Caco-2 (cell line): Measurements from ENCODE around the gene RAD51B. TPM values are rescaled to one million over a fixed set of nuclear protein-coding genes. Genes with fewer than 3 reads are reported as not detected.

Experiments used
- BruUV-seq: library from RNA; stranded (reverse); fragments of 400-500 nt; replicated peaks from 2 replicates; lab custom pipeline; 2021; lab: Mats Ljungman, UMichigan
- CTCF ChIA-PET: fragments of 300-600 bp; sonication (Branson Sonifier 250); formaldehyde crosslinking; loops from one replicate; lab custom pipeline; 2022; ENCODE audit warnings: antibody characterized with exemption; lab: Charles Lee
- POLR2A ChIA-PET: fragments of 300-600 bp; sonication (Branson Sonifier 250); formaldehyde crosslinking; loops from one replicate; lab custom pipeline; 2022; ENCODE audit warnings: antibody characterized with exemption; lab: Charles Lee
- DNase-seq, 2 experiments: peaks; one replicate each; pipeline versions ENCODE4 v3.0.0 to v3.0.0-alpha.2; 2020 to 2022
- H3K27me3 ChIP-seq: replicated peaks from 2 replicates; pipeline ENCODE4 v1.6.0; 2011; ENCODE audit warnings: low read length; ENCODE audit not compliant: control insufficient read depth, insufficient read depth
- H3K36me3 ChIP-seq: 2 replicates; pipeline ENCODE4 v1.5.1; 2011; ENCODE audit warnings: low read length; ENCODE audit not compliant: control insufficient read depth, insufficient read depth
- H3K4me1 ChIP-seq: fragments of 250-450 bp; sonication (Bioruptor Pico); 2 replicates; pipeline ENCODE4 v1.5.1; 2020; ENCODE audit warnings: mild to moderate bottlenecking
- H3K4me3 ChIP-seq: 2 replicates; pipeline ENCODE4 v1.5.1; 2011; ENCODE audit warnings: low read depth, mild to moderate bottlenecking, control low read depth, low read length
- H3K9me3 ChIP-seq: fragments of 250-450 bp; sonication (Bioruptor Pico); 2 replicates; pipeline ENCODE4 v1.5.1; 2020; ENCODE audit warnings: mild to moderate bottlenecking, moderate library complexity
- H3K27ac Mint-ChIP-seq: one replicate; pipeline ENCODE4 v1.8.0; 2022; ENCODE audit warnings: mixed read lengths; ENCODE audit not compliant: unreplicated experiment
- H3K27me3 Mint-ChIP-seq: one replicate; pipeline ENCODE4 v1.8.0; 2022; ENCODE audit warnings: mixed read lengths; ENCODE audit not compliant: insufficient read depth, unreplicated experiment
- H3K36me3 Mint-ChIP-seq: one replicate; pipeline ENCODE4 v1.8.0; 2022; ENCODE audit warnings: mild to moderate bottlenecking, mixed read lengths; ENCODE audit not compliant: insufficient read depth, unreplicated experiment
- H3K4me1 Mint-ChIP-seq: one replicate; pipeline ENCODE4 v1.8.0; 2022; ENCODE audit warnings: low read depth, mixed read lengths; ENCODE audit not compliant: unreplicated experiment
- H3K4me3 Mint-ChIP-seq: one replicate; pipeline ENCODE4 v1.8.0; 2022; ENCODE audit warnings: mild to moderate bottlenecking, moderate library complexity, mixed read lengths; ENCODE audit not compliant: unreplicated experiment
- H3K9me3 Mint-ChIP-seq: one replicate; pipeline ENCODE4 v1.8.0; 2022; ENCODE audit warnings: mixed read lengths; ENCODE audit not compliant: unreplicated experiment
- CTCF ChIP-seq, 2 experiments: fragments of 200-600 bp in 1 of 2; IDR thresholded peaks; 1 replicate in 1 of 2; 2 replicates in 1 of 2; pipeline versions ENCODE4 v1.5.1 to v1.8.0; 2011 to 2022; ENCODE audit warnings: antibody characterized with exemption in 1 of 2, control low read depth in 1 of 2, inconsistent platforms in 1 of 2, low read depth in 1 of 2, low read length in 1 of 2, mild to moderate bottlenecking in 1 of 2, moderate library complexity in 1 of 2; ENCODE audit not compliant: insufficient read depth in 1 of 2, severe bottlenecking in 1 of 2, unreplicated experiment in 1 of 2
- intact Hi-C: fragments of 100-400 bp; cut with micrococcal nuclease; formaldehyde crosslinking; loops from one replicate; pipeline ENCODE4 v1.10.0; 2022; ENCODE audit not compliant: unreplicated experiment
- total RNA-seq: library from RNA; stranded (reverse); gene quantifications from 2 replicates; pipeline ENCODE4 v1.2.3, GENCODE V29; 2022

The RAD51B gene
- total RNA-seq, 1 experiment from 2014 or later: 16.7 TPM

GRCh38 chr14:68349900-68350629, 530.5 kb downstream of the RAD51B start:
- DNase-seq: no peak
- peaks cover 12% of the 10 kb centered on the region for H3K4me1 Mint-ChIP-seq
- Histone ChIP-seq H3K36me3 (no peaks in the 10 kb centered on the region), H3K9me3 (peaks cover 12% of the 10 kb centered on the region; the same call in 1 of the 2 replicates), H3K4me1 (peaks cover 18% of the 10 kb centered on the region), H3K27me3 (no peaks in the 10 kb centered on the region), H3K4me3 (no peak overlapping the region)
- POLR2A ChIA-PET: no interaction called here
- no TSS peak for BruUV-seq
- H3K27ac Mint-ChIP-seq: no peak overlapping the region
- H3K27me3 Mint-ChIP-seq: no peaks in the 10 kb centered on the region
- TF ChIP-seq CTCF (IDR thresholded peaks at IDR 0.05; ENCODE audit: insufficient read depth in 1 of 2, low read depth in 1 of 2, low read length in 1 of 2, severe bottlenecking in 1 of 2, unreplicated experiment in 1 of 2): no peak
- CTCF ChIA-PET: interaction anchor here (0.5 kb wide), 1 partner anchor 443 kb away, joined by 5 read pairs; the partner anchor contains the start of gene ZFP36L1
- no peak overlapping the region for H3K4me3 Mint-ChIP-seq
- no peaks in the 10 kb centered on the region for H3K36me3 Mint-ChIP-seq
- peaks cover 18% of the 10 kb centered on the region for H3K9me3 Mint-ChIP-seq
- intact Hi-C loops: no loop called here

- H3K4me1 ChIP-seq: peaks cover 16% of the 10 kb centered on the region
- intact Hi-C loops: no loop called here
- CTCF ChIA-PET: no interaction called here
- no peaks in the 10 kb centered on the region for H3K9me3 Mint-ChIP-seq
- H3K27me3 ChIP-seq: no peaks in the 10 kb centered on the region
- H3K4me1 Mint-ChIP-seq: peaks cover 14% of the 10 kb centered on the region
- BruUV-seq: no TSS peak
- H3K36me3 Mint-ChIP-seq: no peaks in the 10 kb centered on the region
- no peaks in the 10 kb centered on the region for H3K27me3 Mint-ChIP-seq
- no peak for TF ChIP-seq CTCF (IDR thresholded peaks at IDR 0.05; ENCODE audit: insufficient read depth in 1 of 2, low read depth in 1 of 2, low read length in 1 of 2, severe bottlenecking in 1 of 2, unreplicated experiment in 1 of 2)
- no peak overlapping the region for H3K4me3 ChIP-seq
- no peak overlapping the region for H3K4me3 Mint-ChIP-seq
- no peak for DNase-seq
- no peaks in the 10 kb centered on the region for H3K9me3 ChIP-seq
- POLR2A ChIA-PET: no interaction called here
- H3K36me3 ChIP-seq: no peaks in the 10 kb centered on the region
- H3K27ac Mint-ChIP-seq: no peak overlapping the region
Measured at GRCh38 chr14:68355415-68355814, 535.8 kb downstream of the RAD51B start.

GRCh38 chr14:68357777-68358176, 538.2 kb downstream of the RAD51B start:
- intact Hi-C loops: no loop called here
- Histone ChIP-seq H3K36me3 (no peaks in the 10 kb centered on the region), H3K4me1 (peaks cover 19% of the 10 kb centered on the region), H3K27me3 (no peaks in the 10 kb centered on the region), H3K9me3 (no peaks in the 10 kb centered on the region), H3K4me3 (no peak overlapping the region)
- H3K9me3 Mint-ChIP-seq: no peaks in the 10 kb centered on the region
- ChIA-PET CTCF (no interaction called here), POLR2A (no interaction called here)
- no peak overlapping the region for H3K4me3 Mint-ChIP-seq
- TF ChIP-seq CTCF (IDR thresholded peaks at IDR 0.05; ENCODE audit: insufficient read depth in 1 of 2, low read depth in 1 of 2, low read length in 1 of 2, severe bottlenecking in 1 of 2, unreplicated experiment in 1 of 2): no peak
- H3K27ac Mint-ChIP-seq: no peak overlapping the region
- H3K27me3 Mint-ChIP-seq: no peaks in the 10 kb centered on the region
- peaks cover 20% of the 10 kb centered on the region for H3K4me1 Mint-ChIP-seq
- BruUV-seq: no TSS peak
- H3K36me3 Mint-ChIP-seq: no peaks in the 10 kb centered on the region
- no peak for DNase-seq
